Small intestine (tissue), 16 donors: Measurements from ENCODE around the gene GREB1. TPM values are rescaled to one million over a fixed set of nuclear protein-coding genes. Genes with fewer than 3 reads are reported as not detected.

Source experiments
- DNase-seq, 2 donors: peaks; one replicate each; pipeline versions ENCODE4 v3.0.0 to v3.0.0-alpha.2; 2013
- FAIRE-seq: peaks from 2 replicates; lab custom pipeline; 2012; peaks lifted over from hg19 to GRCh38; lab: Jason Lieb, UNC
- H3K27ac ChIP-seq, 3 donors: one replicate each; pipeline ENCODE4 v1.5.1; 2013; ENCODE audit warnings: low read length in 2 of 3, mild to moderate bottlenecking in 2 of 3, control low read depth in 1 of 3, inconsistent platforms in 1 of 3, low read depth in 1 of 3, moderate library complexity in 1 of 3
- H3K27me3 ChIP-seq, 3 donors: one replicate each; pipeline ENCODE4 v1.6.1; 2013; ENCODE audit warnings: low read length in 3 of 3, inconsistent platforms in 1 of 3; ENCODE audit not compliant: control insufficient read depth in 3 of 3, insufficient read depth in 3 of 3
- H3K36me3 ChIP-seq, 3 donors: one replicate each; pipeline ENCODE4 v1.6.1; 2013; ENCODE audit warnings: low read length in 3 of 3, inconsistent platforms in 1 of 3, low read depth in 1 of 3, mild to moderate bottlenecking in 1 of 3, moderate library complexity in 1 of 3; ENCODE audit not compliant: control insufficient read depth in 3 of 3, insufficient read depth in 2 of 3
- H3K4me1 ChIP-seq, 3 donors: one replicate each; pipeline ENCODE4 v1.6.1; 2013; ENCODE audit warnings: low read length in 2 of 3, inconsistent platforms in 1 of 3, low read depth in 1 of 3, mild to moderate bottlenecking in 1 of 3, moderate library complexity in 1 of 3; ENCODE audit not compliant: control insufficient read depth in 3 of 3, insufficient read depth in 2 of 3
- H3K4me3 ChIP-seq, 3 donors: one replicate each; pipeline ENCODE4 v1.5.1; 2013; ENCODE audit warnings: low read length in 3 of 3, control low read depth in 1 of 3, inconsistent platforms in 1 of 3, low read depth in 1 of 3, mild to moderate bottlenecking in 1 of 3, moderate library complexity in 1 of 3
- H3K9me3 ChIP-seq, 2 donors: one replicate each; pipeline ENCODE4 v1.6.1; 2013; ENCODE audit warnings: low read depth in 1 of 2, low read length in 1 of 2; ENCODE audit not compliant: control insufficient read depth in 2 of 2, insufficient read depth in 1 of 2
- WGBS, 3 donors: extraction: QIAGEN DNeasy Blood & Tissue Kit; methylation state at CpG; one replicate each; pipeline ENCODE4 v1.1.7; 2013; 5-methylcytosine and 5-hydroxymethylcytosine counted together
- long read RNA-seq, 10 donors: transcript quantifications; one replicate each; lab custom pipeline, GENCODE V29; 2026
- polyA plus RNA-seq, 4 donors: library from polyadenylated mRNA; stranded (reverse) in 3 of 4; unstranded in 1 of 4; fragments of 200-250 nt in 3 of 4; fragments of 120-200 nt in 1 of 4; gene quantifications; one replicate each; pipeline versions ENCODE4 v1.2.1 to v1.2.3, GENCODE V29; 2013
- donor health status: healthy with polysubstance abuse.
- donor health status: control.
- donor health status: control.
- donor health status: Bipolar disorder and iron deficiency.
- donor health status: healthy.

Gene GREB1, protein sequence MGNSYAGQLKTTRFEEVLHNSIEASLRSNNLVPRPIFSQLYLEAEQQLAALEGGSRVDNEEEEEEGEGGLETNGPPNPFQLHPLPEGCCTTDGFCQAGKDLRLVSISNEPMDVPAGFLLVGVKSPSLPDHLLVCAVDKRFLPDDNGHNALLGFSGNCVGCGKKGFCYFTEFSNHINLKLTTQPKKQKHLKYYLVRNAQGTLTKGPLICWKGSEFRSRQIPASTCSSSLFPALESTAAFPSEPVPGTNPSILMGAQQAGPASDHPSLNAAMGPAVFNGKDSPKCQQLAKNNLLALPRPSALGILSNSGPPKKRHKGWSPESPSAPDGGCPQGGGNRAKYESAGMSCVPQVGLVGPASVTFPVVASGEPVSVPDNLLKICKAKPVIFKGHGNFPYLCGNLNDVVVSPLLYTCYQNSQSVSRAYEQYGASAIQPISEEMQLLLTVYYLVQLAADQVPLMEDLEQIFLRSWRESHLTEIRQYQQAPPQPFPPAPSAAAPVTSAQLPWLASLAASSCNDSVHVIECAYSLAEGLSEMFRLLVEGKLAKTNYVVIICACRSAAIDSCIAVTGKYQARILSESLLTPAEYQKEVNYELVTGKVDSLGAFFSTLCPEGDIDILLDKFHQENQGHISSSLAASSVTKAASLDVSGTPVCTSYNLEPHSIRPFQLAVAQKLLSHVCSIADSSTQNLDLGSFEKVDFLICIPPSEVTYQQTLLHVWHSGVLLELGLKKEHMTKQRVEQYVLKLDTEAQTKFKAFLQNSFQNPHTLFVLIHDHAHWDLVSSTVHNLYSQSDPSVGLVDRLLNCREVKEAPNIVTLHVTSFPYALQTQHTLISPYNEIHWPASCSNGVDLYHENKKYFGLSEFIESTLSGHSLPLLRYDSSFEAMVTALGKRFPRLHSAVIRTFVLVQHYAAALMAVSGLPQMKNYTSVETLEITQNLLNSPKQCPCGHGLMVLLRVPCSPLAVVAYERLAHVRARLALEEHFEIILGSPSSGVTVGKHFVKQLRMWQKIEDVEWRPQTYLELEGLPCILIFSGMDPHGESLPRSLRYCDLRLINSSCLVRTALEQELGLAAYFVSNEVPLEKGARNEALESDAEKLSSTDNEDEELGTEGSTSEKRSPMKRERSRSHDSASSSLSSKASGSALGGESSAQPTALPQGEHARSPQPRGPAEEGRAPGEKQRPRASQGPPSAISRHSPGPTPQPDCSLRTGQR (N-terminal part only)
- 1 to 10 TPM in 2 of 4 donors, under 1 TPM in 1, not detected in 1; 0.76 to 1.8 (median 1.4) TPM for polyA plus RNA-seq
- long read RNA-seq, donor 1: 0 reads
- long read RNA-seq, donor 2: 0 reads
- long read RNA-seq, donor 3: 0 reads
- long read RNA-seq, donor 4: 0 reads
- long read RNA-seq, donor 5: 0 reads
- long read RNA-seq, donor 6: 0 reads
- long read RNA-seq, donor 7: 0 reads
- long read RNA-seq, donor 8: 0 reads
- long read RNA-seq, donor 9: 0 reads
- long read RNA-seq, donor 10: 0 reads

DNA sequence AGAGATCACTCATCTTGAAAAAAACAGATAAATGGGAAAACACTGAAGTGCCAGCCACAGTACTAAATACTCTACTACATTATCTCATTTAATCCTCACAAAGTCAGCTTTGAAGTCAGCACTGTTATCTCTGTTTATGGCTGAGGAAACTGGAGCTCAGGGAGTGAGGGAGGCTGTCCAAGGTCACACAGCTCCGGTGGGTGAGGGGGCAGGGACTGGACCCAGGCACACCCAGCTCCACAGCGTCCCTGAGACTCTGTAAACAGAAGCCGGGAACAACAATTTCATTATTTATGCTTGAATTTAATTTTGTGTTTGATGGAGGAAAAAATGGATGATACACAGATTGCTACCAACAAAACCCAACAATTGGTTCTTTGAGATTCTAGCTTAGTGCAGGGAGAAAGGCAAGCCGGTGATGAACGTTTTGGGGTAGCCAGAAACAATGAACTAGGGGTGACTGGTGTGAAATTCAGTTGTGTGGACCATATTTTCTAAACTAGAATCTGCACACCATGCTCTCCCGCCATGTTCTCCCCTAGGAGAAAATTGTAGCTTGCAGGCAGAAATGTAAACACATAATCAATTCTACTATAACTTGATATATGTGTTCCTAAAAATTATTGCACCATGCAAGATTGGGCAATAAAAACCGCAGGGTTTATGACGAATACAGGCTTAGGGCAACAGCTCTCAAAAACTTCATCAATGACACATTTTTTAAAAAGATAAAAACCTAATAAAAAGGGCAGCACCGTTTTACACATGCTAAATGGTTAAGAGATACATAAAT, at the start of gene GREB1:
Gene GREB1, plus strand, starts transcription at position 768 of the 793 bp plus-strand sequence. CDS start 22,570 bp downstream, outside the sequence.
- DNase-seq (no peak), FAIRE-seq (no peak)
- Histone ChIP-seq H3K4me1 (no peaks in the 10 kb centered on the region), H3K9me3 (no peaks in the 10 kb centered on the region), H3K4me3 (peak within 1 kb of the TSS in 1 of 3 donors; percentile 11), H3K27me3 (peaks cover 0 to 6% (median 5%) of the 10 kb centered on the region in 3 donors), H3K27ac (no peak within 1 kb of the TSS), H3K36me3 (no peaks in the 10 kb centered on the region)
- WGBS, 3 donors: 26 to 53% (median 34%) methylated on average over 9 of the region's 9 CpGs

DNA sequence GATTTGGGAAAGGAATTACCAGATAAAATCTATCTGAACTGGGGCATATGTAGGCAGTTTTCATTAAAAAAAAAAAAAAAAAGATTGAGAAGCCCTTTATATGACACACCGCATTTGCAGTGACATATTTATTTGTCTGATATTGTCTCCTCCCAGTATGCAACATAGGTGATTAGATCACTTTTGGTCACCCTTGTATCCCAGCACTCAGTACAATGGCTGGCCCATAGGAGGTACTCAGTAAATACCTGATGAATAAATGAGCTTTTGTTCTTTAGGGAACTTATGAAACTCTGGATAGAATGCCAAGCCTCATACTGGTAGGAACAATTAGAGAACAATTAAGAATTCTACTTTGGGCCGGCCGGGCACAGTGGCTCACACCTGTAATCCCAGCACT, 45.0 kb upstream of the GREB1 start:
- Histone ChIP-seq H3K9me3 (no peaks in the 10 kb centered on the region), H3K27me3 (peaks cover 0 to 13% (median 3%) of the 10 kb centered on the region in 3 donors), H3K27ac (no peak overlapping the region), H3K36me3 (no peaks in the 10 kb centered on the region), H3K4me1 (no peaks in the 10 kb centered on the region), H3K4me3 (no peak overlapping the region)
- WGBS, 3 donors: 30 to 53% (median 44%) methylated on average over 3 of the region's 3 CpGs
- no peak for DNase-seq
- no peak for FAIRE-seq

DNA sequence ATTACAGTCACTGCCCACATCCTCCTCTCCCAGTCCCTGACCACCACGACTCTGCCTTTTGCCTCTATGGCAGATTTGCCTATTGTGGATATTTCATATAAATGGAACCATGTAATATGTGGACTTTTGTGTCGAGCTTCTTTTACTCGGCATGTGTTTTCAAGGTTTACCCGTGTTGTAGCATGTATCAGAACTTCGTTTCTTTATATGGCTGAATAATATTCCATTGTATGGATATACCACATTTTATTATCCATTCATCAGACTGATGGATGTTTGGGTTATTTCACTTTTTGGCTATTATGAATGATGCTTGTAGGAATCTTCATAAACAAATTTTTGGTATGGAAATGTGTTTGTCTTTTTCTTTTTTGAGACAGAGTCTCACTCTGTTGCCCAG, 43.7 kb upstream of the GREB1 start:
- WGBS, 3 donors: 84 to 90% (median 86%) methylated on average over 5 of the region's 5 CpGs
- peaks cover 0 to 3% (median 0%) of the 10 kb centered on the region in 3 donors for H3K27me3 ChIP-seq

DNA sequence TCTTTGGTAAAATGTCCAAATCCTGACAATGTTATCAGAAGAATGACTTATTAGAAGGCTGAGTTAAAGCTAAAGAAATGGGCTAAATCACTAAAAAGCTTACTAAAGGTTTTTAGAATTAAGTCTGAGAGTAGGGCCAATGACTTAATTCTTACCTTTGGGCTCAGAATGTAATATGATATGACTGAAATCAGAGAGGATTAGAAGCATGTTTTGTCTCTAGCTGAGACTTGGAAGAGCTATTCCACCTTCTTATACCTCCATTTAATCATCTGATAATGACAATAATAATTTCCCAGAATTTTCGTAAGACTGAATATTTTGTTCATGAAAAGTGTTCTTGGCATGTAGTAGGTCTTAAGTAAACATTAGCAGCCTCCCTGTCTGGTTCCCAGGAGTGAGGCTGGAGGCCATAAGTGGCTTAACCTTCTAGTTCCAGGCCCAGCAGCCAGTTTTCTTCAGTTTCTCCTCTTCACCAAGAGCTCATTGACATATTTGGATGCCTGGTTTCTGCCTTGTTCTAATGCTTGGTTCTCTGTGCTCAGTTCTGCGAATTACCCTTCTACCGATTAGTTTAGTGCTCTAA, 42.4 kb upstream of the GREB1 start:
- Histone ChIP-seq H3K36me3 (no peaks in the 10 kb centered on the region), H3K27me3 (peaks cover 0 to 10% (median 0%) of the 10 kb centered on the region in 3 donors), H3K9me3 (no peaks in the 10 kb centered on the region), H3K4me1 (no peaks in the 10 kb centered on the region), H3K4me3 (no peak overlapping the region), H3K27ac (no peak overlapping the region)
- WGBS, 3 donors: 61 to 66% (median 64%) methylated on average over 3 of the region's 3 CpGs
- DNase-seq (no peak), FAIRE-seq (no peak)

More for the DNA sequence above, 43.7 kb upstream of the GREB1 start:
- DNase-seq (no peak), FAIRE-seq (no peak)
- Histone ChIP-seq H3K27ac (no peak overlapping the region), H3K9me3 (no peaks in the 10 kb centered on the region), H3K4me3 (no peak overlapping the region), H3K36me3 (no peaks in the 10 kb centered on the region), H3K4me1 (no peaks in the 10 kb centered on the region)

DNA sequence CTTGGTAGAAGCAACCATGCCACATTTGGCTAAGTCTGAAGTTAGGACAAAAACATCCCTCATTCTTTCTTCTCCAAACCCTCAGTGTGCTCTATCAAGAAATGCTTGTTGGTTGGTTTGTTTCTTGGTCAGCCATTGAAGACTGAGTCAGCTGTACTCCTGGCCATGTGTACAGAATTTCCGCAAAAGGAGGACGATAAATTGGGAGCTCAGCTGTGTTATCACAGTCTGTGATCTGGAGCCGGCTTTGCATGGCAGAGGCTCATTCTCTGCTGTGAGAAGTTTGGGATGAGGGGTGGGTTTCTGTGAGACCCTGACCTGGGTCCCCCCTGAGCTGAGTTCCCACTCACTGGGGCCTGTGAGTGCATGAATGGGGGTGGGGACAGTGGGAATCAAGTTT, 41.6 kb upstream of the GREB1 start:
- no peaks in the 10 kb centered on the region for H3K4me1 ChIP-seq
- H3K9me3 ChIP-seq: no peaks in the 10 kb centered on the region
- WGBS, 3 donors: 71 to 91% (median 84%) methylated on average over 3 of the region's 3 CpGs
- no peak for DNase-seq
- no peak for FAIRE-seq
- no peaks in the 10 kb centered on the region for H3K36me3 ChIP-seq
- H3K4me3 ChIP-seq: no peak overlapping the region
- peaks cover 0 to 10% (median 0%) of the 10 kb centered on the region in 3 donors for H3K27me3 ChIP-seq
- no peak overlapping the region for H3K27ac ChIP-seq

DNA sequence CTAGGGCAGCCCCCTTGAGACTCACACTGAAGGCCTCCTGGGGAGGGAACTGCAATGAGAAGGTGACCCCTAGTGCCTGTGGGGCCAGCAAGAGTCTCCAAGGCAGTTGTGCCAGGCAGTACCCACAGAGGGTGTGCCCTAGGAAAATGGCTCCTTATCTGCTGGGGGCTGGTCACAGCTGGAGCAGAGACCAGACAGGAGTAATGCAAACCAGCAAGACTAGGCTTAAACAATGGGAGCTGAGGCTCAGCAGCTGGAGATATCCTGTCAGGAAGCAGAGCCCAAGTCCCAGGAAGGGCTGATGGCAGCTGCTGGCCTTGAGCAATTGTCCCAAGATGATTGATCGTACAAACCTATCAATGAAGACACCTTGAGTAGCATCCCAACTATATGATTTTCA, 41.1 kb upstream of the GREB1 start:
- Histone ChIP-seq H3K27ac (no peak overlapping the region), H3K4me1 (no peaks in the 10 kb centered on the region), H3K27me3 (peaks cover 0 to 10% (median 0%) of the 10 kb centered on the region in 3 donors), H3K4me3 (no peak overlapping the region), H3K36me3 (no peaks in the 10 kb centered on the region), H3K9me3 (no peaks in the 10 kb centered on the region)
- FAIRE-seq: no peak
- WGBS, 3 donors: 79 to 100% (median 92%) methylated on average over 1 of the region's 1 CpG
- no peak for DNase-seq

DNA sequence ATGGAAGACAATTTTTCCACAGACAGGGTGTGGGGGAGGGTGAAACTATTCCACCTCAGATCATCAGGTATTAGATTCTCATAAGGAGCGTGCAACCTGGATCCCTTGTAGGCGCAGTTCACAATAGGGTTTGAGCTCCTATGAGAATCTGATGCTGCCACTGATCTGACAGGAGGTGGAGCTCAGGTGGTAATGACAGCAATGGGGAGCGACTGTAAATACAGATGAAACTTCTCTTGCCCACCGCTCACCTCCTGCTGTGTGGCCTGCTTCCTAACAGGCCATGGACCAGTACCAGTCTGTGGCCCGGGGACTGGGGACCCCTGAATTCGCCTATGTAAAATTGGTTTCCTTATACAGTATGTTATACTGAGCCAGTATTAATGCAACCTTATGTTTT, 40.6 kb upstream of the GREB1 start:
- 88 to 93% (median 90%) methylated on average over 6 of the region's 6 CpGs for WGBS, 3 donors
- FAIRE-seq: no peak
- no peak for DNase-seq
- H3K27me3 ChIP-seq: peaks cover 0 to 10% (median 0%) of the 10 kb centered on the region in 3 donors
- no peak overlapping the region for H3K4me3 ChIP-seq
- H3K36me3 ChIP-seq: no peaks in the 10 kb centered on the region
- H3K9me3 ChIP-seq: no peaks in the 10 kb centered on the region
- H3K27ac ChIP-seq: no peak overlapping the region
- no peaks in the 10 kb centered on the region for H3K4me1 ChIP-seq
